Renal pelvis (tissue), 4 donors: Measurements from ENCODE around the gene TMEM52B. TPM values are rescaled to one million over a fixed set of nuclear protein-coding genes. Genes with fewer than 3 reads are reported as not detected.

Source experiments
- DNase-seq: peaks from one replicate; pipeline ENCODE4 v3.0.0-alpha.2; 2013
- polyA plus RNA-seq, 3 donors: library from polyadenylated mRNA; unstranded; fragments of 120-200 nt; gene quantifications; one replicate each; pipeline ENCODE4 v1.2.1, GENCODE V29; 2013; ENCODE audit not compliant: insufficient read length in 3 of 3

TMEM52B gene
- polyA plus RNA-seq, 3 donors: 121 to 183 (median 138) TPM

DNA sequence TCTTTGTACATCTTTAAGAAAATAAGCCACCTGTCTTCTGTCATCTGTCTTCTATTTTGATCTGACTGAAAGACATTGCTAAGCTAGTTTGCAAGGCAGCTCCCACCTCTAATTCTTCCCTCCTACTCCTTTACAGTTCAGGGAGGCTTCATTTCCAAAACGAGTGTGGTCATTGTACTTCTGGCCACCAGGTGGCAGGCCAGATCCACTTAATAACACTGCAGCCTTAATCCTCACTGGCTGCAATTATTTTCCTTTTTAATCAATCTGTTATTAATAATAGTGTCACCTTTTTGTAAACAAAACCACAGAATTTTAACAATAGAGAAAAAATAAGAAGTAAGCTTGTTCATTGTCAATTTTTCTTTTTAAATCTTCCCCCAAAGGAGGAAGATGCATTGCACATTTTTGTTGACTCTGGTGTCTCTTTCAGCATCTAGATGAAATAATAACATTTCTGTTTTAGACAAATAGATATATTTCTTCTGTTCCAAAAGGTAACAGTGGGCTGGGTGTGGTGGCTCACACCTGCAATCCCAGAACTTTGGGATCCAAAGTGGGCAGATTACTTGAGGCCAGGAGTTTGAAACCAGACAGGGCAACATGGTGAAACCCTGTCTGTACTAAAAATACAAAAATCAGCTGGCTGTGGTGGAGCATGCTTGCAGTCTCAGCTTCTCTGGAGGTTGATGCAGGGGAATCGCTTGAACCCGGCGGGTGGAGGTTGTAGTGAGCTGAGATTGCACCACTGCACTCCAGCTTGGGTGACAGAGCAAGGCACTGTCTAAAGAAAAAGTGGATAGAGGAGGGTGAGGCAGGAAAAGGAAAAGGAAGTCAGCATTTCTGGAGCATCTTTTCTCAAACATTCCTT is 57.2 kb downstream of the TMEM52B start:
- DNase-seq: no peak

DNA sequence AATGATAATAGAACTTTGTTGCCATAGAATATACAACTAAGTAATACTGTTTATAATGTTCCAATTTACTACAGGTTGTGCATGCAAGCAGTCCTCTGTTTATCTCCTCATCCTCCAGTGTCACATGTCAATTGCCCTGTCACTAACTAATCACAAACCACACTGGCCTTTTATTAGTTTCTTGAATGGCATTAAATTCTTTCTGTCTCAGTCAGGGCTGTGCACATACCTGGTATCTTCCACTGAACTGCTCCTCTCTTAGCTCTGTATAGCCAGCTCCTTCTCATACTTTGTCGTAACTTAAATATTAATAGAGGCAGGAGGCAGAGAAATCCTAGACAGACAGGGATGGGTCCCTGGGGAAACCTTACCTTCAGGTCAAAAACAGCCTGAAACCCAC is 57.9 kb downstream of the TMEM52B start:
- DNase-seq: no peak

DNA sequence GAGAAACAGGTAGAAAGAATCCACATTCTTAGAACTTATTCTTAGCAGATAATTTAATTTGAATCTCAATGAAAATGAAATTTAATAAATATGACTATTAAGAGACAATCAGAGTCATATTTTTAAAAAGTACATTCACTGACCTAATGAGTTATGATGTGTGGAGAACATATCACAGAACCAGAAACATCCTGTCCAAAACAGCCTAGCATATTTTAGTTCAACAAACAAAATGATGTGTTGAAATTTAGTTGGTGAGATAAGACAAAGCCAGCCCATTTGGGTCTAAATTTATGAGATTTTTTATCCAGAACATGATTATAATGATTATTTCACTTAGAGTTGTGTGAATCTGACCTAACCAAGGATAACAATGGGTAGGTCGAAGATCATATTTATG is 59.7 kb downstream of the TMEM52B start:
- no peak for DNase-seq

DNA sequence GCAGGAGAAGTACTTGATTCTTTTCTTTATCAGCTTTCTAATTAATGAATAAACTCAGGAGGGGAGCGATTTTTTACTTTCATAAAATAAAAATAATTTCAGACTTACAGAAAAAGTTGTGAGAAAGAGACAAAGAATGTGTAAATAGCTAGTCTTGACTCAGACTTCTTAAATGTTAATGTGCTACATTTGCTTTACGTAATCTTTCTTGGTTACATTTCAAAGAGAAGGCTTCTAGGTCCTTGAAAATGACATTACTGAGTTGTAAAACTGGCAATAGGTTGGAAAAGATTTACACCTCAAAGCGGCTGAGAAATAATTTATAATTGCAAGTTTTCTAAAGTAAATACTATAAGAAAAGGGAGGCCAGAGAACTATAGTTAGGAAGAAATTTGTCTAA is 62.5 kb downstream of the TMEM52B start:
- DNase-seq: no peak

Other genes starting within 250 kb of the TMEM52B start
- not detected for gene CLEC2A, start 246.7 kb upstream of the TMEM52B start, polyA plus RNA-seq
- gene CLEC12A, start 207.6 kb upstream of the TMEM52B start, polyA plus RNA-seq: 1 to 10 TPM in 1 of 3 donors, under 1 TPM in 2; 0.55 to 2.2 (median 0.96) TPM
- gene CLEC1B, start 179.9 kb upstream of the TMEM52B start, polyA plus RNA-seq: 1 to 10 TPM in 2 of 3 donors, under 1 TPM in 1; 0.86 to 1.6 (median 1.2) TPM
- gene CLEC12B, start 168.4 kb upstream of the TMEM52B start, polyA plus RNA-seq: under 1 TPM in 1 of 3 donors, not detected in 2; 0.10 TPM
- under 1 TPM in 2 of 3 donors, not detected in 1; 0.26 to 0.31 TPM for gene CLEC9A, start 148.3 kb upstream of the TMEM52B start, polyA plus RNA-seq
- 1 to 10 TPM; 2.5 to 4.2 (median 3.4) TPM for gene CLEC1A, start 80.0 kb upstream of the TMEM52B start, polyA plus RNA-seq
- 1 to 10 TPM; 1.1 to 2.1 (median 1.9) TPM for gene CLEC7A, start 48.8 kb upstream of the TMEM52B start, polyA plus RNA-seq
- 1 to 10 TPM; 1.3 to 1.4 (median 1.3) TPM for gene OLR1, start 6.9 kb upstream of the TMEM52B start, polyA plus RNA-seq
- gene GABARAPL1, start 33.8 kb downstream of the TMEM52B start, polyA plus RNA-seq: 10 to 100 TPM; 60.9 to 80.7 (median 72.0) TPM
- under 1 TPM; 0.24 to 0.65 (median 0.47) TPM for gene KLRD1, start 128.8 kb downstream of the TMEM52B start, polyA plus RNA-seq
- gene KLRK1, start 211.0 kb downstream of the TMEM52B start, polyA plus RNA-seq: 1 to 10 TPM in 1 of 3 donors, under 1 TPM in 2; 0.53 to 1.2 (median 0.97) TPM
- gene KLRC4, start 230.7 kb downstream of the TMEM52B start, polyA plus RNA-seq: not detected
- gene KLRC3, start 241.6 kb downstream of the TMEM52B start, polyA plus RNA-seq: under 1 TPM in 1 of 3 donors, not detected in 2; 0.25 TPM